HG03571 (cell line): Measurements from ENCODE around the gene HTR6.

Experiments
- ATAC-seq: cut with Tn5 transposase; IDR thresholded peaks from one replicate; pipeline ENCODE4 v1.9.1; 2021; ENCODE audit not compliant: unreplicated experiment

Gene HTR6

DNA sequence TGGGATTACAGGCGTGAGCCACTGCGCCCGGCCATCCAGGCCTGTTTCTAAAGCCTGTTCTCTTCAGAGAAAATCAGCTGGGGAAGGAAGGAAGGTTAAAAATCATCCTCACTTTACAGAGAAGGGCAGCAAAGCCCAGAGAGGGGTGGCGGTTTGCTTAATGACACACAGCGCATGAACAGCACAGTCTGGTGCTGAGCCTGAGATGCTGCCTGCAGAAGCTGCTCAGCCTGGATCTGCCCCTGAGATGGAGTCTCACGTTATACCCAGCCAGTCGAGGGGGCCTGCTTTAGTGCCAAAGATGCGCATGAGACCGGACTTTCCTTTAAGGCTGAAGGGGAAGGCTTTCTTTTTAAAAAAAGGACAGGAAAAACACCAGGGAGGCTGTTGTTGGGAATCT lies 21.3 kb downstream of the HTR6 start:
- no peak for ATAC-seq

GRCh38 chr1:19687414-19687813 lies 22.7 kb downstream of the HTR6 start:
- ATAC-seq, result no peak

GRCh38 chr1:19688041-19688842 lies 23.6 kb downstream of the HTR6 start:
- ATAC-seq, result no peak

DNA sequence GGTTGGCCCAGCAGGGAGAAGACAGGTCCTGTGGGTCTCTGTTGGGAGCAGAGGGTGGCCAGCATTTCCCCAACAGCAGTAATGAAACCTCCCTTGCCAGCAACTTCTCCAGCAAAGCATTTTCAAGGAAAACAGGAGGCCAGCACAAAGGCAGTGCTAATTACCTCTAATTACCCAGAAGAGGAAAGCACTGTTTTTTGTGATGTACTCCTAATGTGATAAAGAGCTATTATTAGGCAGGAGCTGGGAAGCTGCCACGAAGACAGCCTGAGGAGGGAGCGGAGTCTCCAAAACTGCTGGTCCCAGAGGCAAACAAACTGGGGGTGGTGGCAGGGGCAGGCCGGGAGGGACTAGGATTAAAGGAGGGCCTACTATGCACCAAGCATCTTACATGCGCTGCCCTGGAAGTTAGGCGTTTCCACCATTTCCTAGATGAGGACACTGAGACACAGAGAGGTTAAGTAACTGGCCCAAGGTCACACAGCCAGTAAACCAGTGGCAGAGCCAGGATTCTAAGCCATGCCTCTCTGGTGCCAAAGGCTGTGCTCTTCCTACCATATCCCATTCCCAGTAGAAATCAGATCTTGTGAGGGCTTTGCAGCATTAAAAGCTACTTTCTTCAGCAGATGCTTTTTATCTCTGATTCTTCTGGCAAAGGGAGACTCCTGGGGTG lies 24.5 kb downstream of the HTR6 start:
- no peak for ATAC-seq

- ATAC-seq, result no peak
Observed at GRCh38 chr1:19689856-19690255, 25.2 kb downstream of the HTR6 start.

DNA sequence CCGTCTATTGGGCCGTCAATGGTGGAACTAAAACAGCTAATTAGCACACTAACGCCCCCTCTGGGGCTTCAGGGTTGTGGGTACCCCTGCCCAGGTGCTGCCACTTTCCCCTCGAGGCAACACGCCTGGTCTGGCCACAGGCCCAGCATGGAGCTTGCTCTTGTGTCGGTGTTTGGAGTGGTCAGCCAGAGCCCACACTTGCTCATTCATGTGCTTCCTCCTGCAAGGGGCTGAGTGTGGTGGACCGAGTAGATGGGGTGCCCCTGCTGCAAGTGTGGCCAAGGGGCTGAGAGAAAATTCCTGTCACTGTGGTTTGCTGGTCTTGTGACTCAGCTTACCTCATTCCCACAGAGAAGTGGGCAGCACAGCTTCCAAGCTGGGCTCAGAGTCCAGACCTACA lies 25.7 kb downstream of the HTR6 start:
- ATAC-seq, result no peak

DNA sequence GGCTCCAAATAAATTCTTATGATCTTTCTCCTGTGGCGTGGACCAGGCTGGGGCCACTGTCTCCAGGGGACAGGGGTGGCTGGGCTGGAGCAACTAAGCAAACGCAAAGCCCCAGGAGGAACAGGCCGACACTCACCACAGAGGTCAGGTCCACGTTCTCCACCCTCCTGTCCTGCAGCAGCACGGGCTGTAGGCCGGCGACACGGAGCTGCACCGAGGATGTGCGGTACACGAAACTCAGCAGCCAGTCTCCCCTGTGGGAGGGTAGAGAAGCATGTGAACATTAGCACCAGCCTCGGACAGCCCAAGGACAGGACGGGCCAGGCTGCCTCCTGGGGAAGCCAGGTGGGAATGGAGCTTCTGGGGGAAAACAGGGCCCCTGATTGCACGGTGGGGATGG lies 29.6 kb downstream of the HTR6 start:
- ATAC-seq, result no peak

GRCh38 chr1:19695772-19696171 lies 31.1 kb downstream of the HTR6 start:
- no peak for ATAC-seq

DNA sequence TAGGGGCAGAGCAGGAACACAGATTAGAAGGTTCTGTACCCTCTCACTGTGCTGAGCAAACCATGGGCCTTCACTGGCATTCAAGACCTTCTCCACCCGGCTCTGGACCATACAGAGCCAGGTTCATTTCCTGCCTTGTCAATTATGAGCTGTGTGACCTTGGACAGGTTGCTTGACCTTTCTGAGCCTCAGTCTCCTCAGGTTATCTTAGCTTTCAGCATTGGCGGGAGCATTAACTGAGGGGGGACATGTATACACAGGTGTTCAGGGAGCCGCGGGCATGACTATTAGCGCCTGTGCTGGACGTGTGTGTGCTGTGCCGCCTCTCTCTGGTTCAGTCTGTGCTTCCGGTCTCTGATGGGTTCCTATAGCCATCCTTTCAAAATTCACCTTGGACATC lies 32.1 kb downstream of the HTR6 start:
- ATAC-seq, result no peak

- ATAC-seq, result no peak
Observed at GRCh38 chr1:19698181-19698580, 33.5 kb downstream of the HTR6 start.

GRCh38 chr1:19700079-19700777 lies 35.6 kb downstream of the HTR6 start:
- no peak for ATAC-seq

- ATAC-seq, result no peak
Observed at GRCh38 chr1:19703280-19703679, 38.6 kb downstream of the HTR6 start.

DNA sequence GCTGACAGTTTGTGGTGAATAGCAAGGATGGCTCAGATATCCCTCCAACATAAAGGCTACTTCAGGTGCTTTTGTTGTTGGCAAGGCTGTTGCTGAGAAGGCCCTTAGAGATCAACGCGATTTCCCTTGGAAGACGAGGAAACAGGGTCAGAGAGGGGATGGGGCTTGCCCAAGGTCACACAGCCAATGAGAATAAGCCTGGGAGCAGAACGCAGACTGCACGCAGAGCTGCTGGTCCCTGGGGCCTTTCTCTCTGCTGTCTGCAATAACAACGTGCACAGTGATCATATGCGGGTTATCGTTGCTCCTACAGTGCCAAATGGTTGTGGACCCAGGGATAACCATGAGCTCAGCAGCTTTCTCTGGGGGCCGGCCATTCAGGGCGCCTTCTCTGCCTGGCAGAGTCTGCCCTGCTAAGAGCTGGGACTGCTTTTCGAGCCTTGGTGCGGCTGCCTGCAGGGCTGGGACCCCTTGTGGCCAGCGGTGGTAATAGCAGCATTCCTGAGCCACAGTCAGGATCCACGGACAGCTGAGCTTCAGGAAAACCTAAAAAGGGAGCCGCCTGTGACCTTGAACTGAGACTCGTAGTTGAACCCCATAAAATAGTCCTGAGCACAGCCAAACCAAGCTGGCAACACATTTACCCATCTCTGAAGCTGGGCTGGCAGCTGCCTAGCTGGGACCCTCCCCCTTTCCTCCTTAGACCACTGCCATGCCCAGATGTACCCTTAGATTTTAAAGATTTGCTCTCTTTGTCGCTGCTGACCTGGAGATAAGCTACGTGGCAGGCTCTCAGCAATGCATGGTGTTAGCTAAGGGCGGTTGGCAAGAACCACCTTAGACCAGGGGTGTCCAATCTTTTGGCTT lies 39.8 kb downstream of the HTR6 start:
- ATAC-seq, result no peak

GRCh38 chr1:19705464-19705863 lies 40.8 kb downstream of the HTR6 start:
- ATAC-seq, result no peak

DNA sequence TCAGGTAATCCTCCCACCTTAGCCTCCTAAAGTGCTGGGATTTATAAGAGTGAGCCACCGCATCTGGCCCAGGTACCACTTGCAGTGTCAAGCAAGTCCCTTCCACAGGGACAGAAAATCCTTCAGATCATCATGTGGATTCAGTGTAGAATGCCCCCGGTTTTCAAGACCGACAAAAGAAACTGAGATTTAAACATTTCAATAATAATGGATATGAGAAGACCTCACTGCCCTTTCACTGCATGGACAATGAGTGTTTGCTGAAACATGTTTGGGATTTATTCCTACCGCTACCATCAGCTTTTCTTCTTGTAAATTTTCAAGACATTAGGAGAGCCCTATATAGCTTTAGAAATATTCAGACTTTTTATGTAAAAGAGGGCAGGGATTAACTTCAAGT lies 41.5 kb downstream of the HTR6 start:
- ATAC-seq, result no peak

GRCh38 chr1:19708567-19709110 lies 44.0 kb downstream of the HTR6 start:
- no peak for ATAC-seq

- ATAC-seq, result no peak
Observed at GRCh38 chr1:19709260-19709793, 44.7 kb downstream of the HTR6 start.

DNA sequence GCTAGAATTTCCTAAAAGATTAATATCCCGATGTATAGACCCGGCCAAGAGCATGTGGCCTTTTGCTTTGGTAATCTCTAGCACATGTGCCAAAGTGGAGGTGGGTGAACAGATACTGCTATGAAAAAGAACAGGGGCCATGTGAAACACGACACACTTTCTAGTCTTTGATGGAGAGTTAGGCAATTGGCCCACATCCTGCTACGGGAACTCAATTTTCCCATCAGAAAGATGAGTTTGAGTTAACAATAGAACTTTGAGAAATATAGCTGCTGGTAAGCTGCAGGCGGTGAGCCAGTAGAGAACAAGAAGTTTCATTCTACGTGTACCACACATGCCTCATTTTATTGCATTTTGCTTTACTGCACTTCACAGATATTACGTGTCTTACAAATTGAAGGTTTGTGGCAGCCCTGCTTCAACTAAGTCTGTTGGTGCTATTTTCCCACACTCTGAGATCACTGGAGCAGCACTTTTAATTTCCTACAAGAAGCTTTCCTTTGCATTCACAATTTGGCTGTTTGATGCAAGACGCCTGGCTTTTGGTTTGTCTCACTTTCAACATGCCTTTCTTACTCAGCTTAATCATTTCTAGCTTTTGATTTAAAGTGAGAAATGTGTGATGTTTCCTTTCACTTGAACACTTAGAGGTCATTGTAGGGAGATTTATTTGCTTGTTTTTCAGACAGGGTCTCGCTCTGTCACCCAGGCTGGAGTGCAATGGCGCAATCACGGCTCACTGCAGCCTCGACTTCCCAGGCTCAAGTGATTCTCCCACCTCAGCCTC lies 46.3 kb downstream of the HTR6 start:
- ATAC-seq, result peak; percentile 52

- ATAC-seq, result no peak
Observed at GRCh38 chr1:19712928-19713327, 48.3 kb downstream of the HTR6 start.
